GM19467 (cell line): Measurements from ENCODE around the gene PRRC2B.
"Not testable (repeated sequence)": the region's sequence is repeated elsewhere in the genome, so short reads cannot be mapped to it uniquely, and the experiment has no call there.

Experiments
- ATAC-seq: cut with Tn5 transposase; IDR thresholded peaks from one replicate; pipeline ENCODE4 v1.9.1; 2021; ENCODE audit warnings: mild to moderate bottlenecking, moderate library complexity; ENCODE audit not compliant: unreplicated experiment

The PRRC2B gene

DNA sequence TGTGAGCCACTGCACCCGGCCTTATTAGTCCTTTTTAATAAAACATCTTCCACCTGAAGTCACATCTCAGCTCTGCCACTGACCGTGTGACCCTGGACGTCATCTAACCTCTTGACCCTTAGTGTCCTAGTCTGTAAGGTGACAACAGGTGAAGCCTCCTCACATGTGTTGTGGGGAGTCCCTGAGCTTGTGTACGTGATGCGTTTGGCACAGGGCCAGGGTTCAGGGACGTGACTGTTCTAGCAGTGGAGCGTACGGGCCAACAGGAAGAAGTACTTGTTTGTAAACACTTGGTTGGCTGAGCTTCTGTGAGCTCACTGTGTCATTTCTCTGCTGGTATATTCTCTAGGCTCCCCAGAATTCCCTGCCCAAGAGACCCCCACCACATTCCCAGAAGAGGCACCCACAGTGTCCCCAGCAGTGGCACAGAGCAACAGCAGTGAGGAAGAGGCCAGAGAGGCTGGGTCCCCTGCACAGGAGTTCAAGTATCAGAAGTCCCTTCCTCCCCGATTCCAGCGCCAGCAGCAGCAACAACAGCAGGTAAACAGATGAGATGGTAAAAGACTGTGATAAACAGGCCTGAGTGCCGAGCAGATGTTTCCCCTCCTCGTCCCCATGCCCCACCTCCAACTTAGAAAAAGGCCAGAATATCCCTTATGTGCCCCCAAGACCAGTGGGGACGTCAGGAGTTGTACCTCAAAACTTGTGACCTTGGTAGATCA lies 73.5 kb downstream of the PRRC2B start:
- no peak for ATAC-seq

- ATAC-seq: no peak
Measured at GRCh38 chr9:131468031-131468430, 74.1 kb downstream of the PRRC2B start.

GRCh38 chr9:131469356-131469755 lies 75.5 kb downstream of the PRRC2B start:
- no peak for ATAC-seq

DNA sequence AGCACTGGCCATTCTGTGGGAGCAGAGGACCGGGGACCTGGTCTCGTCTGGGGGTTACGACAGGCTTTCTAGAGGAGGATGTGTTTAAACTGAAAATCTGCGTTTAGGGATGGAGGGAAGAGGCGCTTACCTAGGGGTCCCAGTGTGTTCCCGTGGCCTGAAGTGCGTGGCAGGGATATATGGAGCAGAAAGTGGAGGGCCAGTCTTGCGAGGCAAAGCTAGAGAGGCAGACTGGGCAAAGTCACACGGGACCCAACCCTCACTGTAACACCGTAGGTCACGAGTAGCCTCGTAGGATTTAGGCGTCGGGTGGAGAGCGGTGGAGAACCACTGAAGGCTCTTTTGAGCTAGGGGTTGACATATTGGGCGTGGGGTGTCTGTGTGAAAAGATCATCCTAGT lies 76.1 kb downstream of the PRRC2B start:
- ATAC-seq: no peak

- ATAC-seq: no peak
Measured at GRCh38 chr9:131470581-131470991, 76.7 kb downstream of the PRRC2B start.

DNA sequence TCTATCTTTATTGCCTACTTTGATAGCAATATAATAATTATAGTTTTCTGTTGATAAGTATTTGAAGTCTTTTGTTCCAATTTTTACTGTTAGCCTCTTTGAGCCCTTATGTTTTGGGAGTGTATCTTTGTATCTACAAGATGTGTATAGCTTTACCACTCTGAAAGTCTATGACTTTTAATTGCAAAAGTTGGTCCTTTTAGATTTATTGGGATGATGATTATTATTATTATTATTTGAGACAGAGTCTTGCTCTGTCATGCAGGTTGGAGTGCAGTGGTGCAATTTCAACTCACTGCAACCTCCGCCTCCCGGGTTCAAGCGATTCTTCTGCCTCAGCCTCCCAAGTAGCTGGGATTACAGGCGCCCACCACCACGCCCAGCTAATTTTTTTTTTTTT lies 78.2 kb downstream of the PRRC2B start:
- not testable (repeated sequence) for ATAC-seq

DNA sequence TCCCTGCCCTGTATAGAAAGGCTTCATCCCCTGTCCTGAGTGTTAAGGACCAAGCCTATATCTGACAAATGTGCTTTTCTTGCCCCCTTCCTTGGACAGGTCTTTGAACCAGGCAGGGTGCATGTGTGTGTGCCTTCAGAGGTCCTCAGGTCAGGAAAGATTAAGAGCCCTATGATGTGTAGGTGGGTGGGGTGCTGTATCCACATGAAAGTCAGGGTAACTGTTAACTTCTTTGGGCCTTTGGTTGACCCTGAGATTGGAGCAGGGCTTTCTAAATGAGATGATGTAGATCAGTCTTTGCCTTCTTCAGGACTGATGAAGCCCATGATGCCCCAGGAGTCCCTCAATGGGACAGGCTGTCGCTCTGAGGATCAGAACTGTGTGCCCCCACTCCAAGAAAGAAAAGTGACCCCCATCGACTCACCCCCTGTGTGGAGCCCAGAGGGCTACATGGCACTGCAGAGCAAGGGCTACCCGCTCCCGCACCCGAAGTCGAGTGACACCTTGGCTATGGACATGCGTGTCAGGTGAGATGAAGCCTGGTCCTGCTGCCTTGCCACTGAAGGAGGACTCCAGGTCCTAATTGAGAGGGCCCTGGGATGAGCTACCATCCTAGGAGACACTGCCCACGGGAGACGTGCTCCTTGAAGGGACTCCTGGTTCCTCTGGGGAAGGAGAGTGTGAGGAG lies 79.5 kb downstream of the PRRC2B start:
- no peak for ATAC-seq

DNA sequence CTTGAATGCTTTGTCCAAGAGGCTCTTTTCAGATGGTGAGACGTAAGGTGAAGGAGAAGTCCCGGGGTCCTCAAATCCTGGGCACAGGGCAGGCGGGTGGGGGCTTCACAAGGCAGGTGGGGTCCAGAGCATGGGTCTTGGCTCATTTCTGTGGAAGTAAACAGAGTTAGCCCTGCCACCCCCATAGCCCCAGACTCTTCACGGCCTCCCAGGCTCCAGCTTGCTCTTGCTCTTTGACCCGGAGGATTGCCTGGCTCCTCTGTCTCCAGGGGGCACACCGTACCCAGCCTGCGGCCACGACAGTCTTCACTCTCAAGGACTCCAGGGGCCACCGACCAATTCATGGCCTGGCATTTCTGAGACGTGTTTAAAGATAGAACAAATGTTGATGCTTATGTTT lies 80.0 kb downstream of the PRRC2B start:
- ATAC-seq: no peak

GRCh38 chr9:131474711-131475110 lies 80.8 kb downstream of the PRRC2B start:
- ATAC-seq: no peak

DNA sequence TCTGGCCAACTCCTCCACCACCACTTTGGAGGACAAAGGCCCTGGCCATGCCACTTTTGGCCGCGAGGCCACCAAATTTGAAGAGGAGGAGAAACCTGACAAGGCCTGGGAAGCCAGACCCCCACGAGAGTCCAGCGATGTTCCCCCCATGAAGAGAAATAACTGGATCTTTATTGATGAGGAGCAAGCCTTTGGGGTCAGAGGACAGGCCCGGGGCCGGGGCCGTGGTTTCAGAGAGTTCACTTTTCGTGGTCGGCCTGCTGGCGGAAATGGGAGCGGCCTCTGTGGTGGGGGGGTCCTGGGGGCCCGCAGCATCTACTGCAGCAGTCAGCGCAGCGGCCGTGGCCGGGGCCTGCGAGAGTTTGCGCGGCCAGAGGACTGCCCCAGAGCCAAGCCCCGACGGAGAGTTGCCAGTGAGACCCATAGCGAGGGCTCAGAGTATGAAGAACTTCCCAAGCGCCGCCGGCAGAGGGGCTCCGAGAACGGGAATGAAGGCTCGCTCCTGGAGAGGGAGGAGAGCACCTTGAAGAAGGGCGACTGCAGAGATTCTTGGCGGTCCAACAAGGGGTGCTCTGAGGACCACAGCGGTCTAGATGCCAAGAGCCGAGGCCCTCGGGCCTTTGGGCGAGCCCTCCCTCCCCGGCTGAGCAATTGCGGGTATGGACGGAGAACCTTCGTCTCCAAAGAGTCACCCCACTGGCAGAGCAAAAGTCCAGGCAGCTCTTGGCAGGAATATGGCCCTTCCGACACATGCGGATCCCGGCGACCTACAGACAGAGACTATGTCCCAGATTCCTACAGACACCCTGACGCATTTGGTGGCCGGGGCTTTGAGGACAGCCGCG lies 81.4 kb downstream of the PRRC2B start:
- no peak for ATAC-seq

DNA sequence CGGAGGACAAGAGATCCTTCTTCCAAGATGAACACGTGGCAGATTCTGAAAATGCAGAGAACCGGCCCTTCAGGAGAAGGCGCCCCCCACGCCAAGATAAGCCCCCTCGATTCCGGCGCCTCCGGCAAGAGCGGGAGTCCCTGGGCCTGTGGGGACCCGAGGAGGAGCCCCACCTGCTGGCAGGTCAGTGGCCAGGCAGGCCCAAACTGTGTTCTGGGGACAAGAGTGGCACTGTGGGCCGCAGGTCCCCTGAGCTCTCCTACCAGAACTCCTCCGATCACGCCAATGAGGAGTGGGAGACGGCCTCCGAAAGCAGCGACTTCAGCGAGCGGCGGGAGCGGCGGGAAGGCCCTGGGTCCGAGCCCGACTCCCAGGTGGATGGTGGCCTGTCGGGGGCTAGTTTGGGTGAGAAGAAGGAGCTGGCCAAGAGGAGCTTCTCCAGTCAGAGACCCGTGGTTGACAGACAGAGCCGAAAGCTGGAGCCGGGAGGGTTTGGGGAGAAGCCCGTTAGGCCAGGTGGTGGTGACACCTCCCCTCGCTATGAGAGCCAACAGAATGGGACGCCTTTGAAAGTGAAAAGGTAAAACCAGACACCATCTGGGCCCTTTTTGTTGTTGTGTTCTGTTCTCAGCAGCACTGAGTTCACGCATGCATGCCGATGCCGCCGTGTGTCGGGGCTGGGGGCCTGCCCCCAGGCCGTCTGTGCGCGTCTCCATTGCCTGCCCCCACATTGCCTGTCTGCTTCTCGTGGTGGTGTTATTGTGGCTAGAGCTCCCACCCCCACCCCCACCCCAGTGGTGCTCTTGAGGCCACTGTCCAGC lies 82.3 kb downstream of the PRRC2B start:
- ATAC-seq: no peak

DNA sequence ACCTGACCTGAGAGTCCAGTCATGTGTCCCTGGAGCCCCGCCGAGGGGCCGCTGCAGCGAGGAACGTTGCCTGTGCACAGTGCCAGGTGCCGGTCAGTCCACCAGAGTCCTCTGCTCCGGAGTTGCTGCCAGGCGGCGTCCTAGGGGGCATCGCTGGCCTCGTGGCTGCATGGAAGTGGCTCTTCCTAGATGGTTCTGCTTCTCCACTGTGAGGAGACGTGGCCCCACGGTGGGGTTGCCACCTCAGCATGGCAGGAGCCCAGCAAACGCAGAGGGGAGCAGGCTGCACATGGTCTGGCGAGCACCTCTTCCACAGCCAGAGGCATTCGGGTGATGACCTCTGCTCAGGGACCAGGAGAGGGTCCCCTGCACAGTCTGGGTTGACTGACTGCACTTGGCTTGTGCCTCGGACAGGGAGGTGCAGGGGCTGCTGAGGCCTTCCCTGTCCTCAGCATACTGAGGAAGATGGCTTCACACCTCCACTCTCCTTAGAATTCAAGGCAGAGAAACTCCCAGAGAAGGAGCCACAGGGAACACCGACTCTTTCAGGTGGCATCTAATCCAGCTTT lies 83.0 kb downstream of the PRRC2B start:
- ATAC-seq: no peak

- ATAC-seq: no peak
Measured at GRCh38 chr9:131477367-131477766, 83.5 kb downstream of the PRRC2B start.

GRCh38 chr9:131477816-131478419 lies 84.0 kb downstream of the PRRC2B start:
- no peak for ATAC-seq

GRCh38 chr9:131478421-131478868 lies 84.6 kb downstream of the PRRC2B start:
- ATAC-seq: no peak

DNA sequence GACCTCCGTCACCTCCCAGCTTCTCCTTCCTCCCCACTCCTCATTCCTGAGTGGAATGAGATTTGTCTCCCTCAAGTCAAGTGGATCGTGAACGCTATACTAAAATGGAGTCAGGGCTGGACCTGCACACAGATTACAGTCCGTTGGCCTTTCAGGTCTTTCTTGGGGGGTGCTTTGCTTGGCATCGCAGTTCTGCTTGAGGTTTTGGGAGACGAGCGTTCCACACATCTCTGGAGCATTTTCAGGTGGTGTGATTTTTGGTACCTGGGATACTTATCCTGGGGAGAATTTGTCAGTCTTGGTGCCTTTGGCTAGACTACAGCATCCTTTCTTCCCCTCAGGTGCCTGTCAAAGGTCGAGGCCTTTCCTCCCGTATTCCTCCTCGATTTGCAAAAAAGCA lies 85.0 kb downstream of the PRRC2B start:
- no peak for ATAC-seq

GRCh38 chr9:131480258-131480657 lies 86.4 kb downstream of the PRRC2B start:
- ATAC-seq: no peak

DNA sequence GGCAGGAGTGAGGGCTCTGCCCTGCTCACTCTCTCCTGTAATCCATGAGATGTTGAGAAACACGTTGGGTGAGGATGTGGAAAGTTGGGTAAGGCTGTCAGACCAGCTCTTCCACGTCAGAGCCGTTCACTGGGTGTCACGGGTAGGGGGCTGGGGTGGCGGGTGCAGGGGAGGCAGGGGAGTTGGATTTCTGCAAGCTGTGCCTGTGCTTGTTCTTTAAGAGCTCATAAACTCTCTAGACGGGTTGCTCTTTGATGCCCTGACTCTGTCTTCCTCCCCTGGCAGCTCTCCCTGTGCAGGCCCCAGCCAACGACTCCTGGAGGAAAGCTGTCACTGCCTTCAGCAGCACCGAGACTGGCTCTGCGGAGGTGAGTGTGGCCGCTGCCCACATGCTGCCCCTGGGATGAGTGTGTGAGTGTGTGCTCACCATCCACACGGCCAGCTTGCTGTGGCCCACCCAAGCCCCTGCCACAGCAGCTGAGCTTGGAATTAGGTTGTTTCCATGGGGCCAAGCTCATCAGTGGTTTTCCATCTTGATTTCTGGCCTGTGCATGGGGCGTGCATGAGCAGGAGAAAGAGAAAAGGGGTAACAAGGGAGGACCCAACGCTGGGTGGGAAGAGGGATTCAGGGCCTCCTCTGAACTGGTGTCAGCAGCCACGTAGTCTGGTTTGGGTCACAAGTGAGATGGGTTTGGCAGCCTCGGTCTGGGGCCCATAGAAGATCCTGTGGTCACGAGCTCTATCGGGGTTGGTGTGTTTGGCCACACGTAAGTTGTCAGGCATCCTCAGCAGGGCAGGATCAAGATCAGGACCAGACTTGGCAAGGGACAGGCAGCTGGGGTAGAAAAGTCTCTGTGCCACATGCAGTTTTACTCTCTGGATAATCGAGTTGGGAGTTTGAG lies 87.8 kb downstream of the PRRC2B start:
- no peak for ATAC-seq
